ENCODE measurements around the gene SLC25A22. TPM values are rescaled to one million over a fixed set of nuclear protein-coding genes. Genes with fewer than 3 reads are reported as not detected.

The SLC25A22 gene
- total and polyA plus RNA-seq, 9 of the 15 experiments (the other 6 are each of a cell fraction or from before 2014, with no cell fraction given): 0.41 to 55.4 (median 11.4) TPM

DNA sequence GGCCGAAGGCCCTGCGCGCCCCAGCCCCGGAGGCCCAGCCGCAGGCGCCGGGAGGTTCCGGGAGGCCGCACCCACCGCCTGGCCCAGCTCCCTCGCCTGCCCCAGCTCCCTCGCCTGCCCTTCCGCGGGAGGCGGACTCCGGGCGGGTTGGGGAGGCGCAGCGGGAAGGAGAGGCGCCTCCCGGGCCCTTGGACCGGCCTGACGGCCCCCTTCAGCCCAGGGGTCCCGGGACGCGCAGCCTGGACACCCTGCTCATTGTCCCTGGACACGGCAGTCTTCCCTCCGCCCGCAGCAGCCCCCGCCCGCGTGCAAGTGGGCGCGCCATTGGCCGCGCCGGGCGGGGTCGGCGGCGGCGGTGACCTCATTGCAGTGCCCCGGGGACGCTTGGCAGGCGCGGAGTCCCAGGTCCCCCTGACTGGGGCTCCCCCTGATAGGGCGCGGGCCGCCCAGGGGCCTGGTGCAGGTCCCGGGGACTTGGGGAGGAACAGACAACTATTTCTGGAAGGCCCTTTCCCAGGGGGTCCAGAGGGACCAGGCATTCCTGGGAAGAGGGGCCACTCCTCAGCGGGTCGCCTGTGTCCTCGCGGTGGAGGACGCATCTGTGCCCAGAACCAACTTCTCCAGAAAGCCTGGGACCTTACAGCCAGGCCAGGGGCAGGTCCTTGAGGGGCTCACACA lies 35.2 kb upstream of the SLC25A22 start (continued):
- TF ChIP-seq, protein P1, sequence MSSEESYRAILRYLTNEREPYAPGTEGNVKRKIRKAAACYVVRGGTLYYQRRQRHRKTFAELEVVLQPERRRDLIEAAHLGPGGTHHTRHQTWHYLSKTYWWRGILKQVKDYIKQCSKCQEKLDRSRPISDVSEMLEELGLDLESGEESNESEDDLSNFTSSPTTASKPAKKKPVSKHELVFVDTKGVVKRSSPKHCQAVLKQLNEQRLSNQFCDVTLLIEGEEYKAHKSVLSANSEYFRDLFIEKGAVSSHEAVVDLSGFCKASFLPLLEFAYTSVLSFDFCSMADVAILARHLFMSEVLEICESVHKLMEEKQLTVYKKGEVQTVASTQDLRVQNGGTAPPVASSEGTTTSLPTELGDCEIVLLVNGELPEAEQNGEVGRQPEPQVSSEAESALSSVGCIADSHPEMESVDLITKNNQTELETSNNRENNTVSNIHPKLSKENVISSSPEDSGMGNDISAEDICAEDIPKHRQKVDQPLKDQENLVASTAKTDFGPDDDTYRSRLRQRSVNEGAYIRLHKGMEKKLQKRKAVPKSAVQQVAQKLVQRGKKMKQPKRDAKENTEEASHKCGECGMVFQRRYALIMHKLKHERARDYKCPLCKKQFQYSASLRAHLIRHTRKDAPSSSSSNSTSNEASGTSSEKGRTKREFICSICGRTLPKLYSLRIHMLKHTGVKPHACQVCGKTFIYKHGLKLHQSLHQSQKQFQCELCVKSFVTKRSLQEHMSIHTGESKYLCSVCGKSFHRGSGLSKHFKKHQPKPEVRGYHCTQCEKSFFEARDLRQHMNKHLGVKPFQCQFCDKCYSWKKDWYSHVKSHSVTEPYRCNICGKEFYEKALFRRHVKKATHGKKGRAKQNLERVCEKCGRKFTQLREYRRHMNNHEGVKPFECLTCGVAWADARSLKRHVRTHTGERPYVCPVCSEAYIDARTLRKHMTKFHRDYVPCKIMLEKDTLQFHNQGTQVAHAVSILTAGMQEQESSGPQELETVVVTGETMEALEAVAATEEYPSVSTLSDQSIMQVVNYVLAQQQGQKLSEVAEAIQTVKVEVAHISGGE (CRISPR knock-in tag; IDR thresholded peaks at IDR 0.05): peak in 1 of 3 experiments; percentile 77; a peak in 2 of 6 replicates
- TF ChIP-seq, protein P2, sequence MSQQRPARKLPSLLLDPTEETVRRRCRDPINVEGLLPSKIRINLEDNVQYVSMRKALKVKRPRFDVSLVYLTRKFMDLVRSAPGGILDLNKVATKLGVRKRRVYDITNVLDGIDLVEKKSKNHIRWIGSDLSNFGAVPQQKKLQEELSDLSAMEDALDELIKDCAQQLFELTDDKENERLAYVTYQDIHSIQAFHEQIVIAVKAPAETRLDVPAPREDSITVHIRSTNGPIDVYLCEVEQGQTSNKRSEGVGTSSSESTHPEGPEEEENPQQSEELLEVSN (IDR thresholded peaks at IDR 0.05; ENCODE audit: borderline replicate concordance in 1 of 2, extremely low read depth in 1 of 2, insufficient read depth in 1 of 2, insufficient read length in 1 of 2, low read depth in 1 of 2, low read length in 1 of 2, poor library complexity in 1 of 2, severe bottlenecking in 1 of 2): peak in 1 of 2 experiments; percentile 76
- TF ChIP-seq GATAD2A (IDR thresholded peaks at IDR 0.05) (peak; percentile 43; the same call in 1 of the 2 replicates), SMAD1 (IDR thresholded peaks at IDR 0.05; ENCODE audit: low read depth, low read length, partially characterized antibody) (no peak), RBM15 (IDR thresholded peaks at IDR 0.05; ENCODE audit: insufficient read depth, low read length) (no peak), SREBF1 (IDR thresholded peaks at IDR 0.05; ENCODE audit: borderline replicate concordance, low read depth, low read length) (no peak), PHF20 (IDR thresholded peaks at IDR 0.05; ENCODE audit: partially characterized antibody) (no peak), ZNF785 (CRISPR knock-in tag; IDR thresholded peaks at IDR 0.05) (no peak)
- TF ChIP-seq, protein P3, sequence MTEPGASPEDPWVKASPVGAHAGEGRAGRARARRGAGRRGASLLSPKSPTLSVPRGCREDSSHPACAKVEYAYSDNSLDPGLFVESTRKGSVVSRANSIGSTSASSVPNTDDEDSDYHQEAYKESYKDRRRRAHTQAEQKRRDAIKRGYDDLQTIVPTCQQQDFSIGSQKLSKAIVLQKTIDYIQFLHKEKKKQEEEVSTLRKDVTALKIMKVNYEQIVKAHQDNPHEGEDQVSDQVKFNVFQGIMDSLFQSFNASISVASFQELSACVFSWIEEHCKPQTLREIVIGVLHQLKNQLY (CRISPR knock-in tag; conservative IDR thresholded peaks at IDR 0.05): no peak
- TF ChIP-seq, protein P4, sequence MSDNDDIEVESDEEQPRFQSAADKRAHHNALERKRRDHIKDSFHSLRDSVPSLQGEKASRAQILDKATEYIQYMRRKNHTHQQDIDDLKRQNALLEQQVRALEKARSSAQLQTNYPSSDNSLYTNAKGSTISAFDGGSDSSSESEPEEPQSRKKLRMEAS (CRISPR knock-in tag; IDR thresholded peaks at IDR 0.05): peak; percentile 36
- TF ChIP-seq, protein P5, sequence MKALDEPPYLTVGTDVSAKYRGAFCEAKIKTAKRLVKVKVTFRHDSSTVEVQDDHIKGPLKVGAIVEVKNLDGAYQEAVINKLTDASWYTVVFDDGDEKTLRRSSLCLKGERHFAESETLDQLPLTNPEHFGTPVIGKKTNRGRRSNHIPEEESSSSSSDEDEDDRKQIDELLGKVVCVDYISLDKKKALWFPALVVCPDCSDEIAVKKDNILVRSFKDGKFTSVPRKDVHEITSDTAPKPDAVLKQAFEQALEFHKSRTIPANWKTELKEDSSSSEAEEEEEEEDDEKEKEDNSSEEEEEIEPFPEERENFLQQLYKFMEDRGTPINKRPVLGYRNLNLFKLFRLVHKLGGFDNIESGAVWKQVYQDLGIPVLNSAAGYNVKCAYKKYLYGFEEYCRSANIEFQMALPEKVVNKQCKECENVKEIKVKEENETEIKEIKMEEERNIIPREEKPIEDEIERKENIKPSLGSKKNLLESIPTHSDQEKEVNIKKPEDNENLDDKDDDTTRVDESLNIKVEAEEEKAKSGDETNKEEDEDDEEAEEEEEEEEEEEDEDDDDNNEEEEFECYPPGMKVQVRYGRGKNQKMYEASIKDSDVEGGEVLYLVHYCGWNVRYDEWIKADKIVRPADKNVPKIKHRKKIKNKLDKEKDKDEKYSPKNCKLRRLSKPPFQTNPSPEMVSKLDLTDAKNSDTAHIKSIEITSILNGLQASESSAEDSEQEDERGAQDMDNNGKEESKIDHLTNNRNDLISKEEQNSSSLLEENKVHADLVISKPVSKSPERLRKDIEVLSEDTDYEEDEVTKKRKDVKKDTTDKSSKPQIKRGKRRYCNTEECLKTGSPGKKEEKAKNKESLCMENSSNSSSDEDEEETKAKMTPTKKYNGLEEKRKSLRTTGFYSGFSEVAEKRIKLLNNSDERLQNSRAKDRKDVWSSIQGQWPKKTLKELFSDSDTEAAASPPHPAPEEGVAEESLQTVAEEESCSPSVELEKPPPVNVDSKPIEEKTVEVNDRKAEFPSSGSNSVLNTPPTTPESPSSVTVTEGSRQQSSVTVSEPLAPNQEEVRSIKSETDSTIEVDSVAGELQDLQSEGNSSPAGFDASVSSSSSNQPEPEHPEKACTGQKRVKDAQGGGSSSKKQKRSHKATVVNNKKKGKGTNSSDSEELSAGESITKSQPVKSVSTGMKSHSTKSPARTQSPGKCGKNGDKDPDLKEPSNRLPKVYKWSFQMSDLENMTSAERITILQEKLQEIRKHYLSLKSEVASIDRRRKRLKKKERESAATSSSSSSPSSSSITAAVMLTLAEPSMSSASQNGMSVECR (CRISPR knock-in tag; IDR thresholded peaks at IDR 0.05): peak; percentile 38; the same call in 1 of the 2 replicates
- TF ChIP-seq, protein P6, sequence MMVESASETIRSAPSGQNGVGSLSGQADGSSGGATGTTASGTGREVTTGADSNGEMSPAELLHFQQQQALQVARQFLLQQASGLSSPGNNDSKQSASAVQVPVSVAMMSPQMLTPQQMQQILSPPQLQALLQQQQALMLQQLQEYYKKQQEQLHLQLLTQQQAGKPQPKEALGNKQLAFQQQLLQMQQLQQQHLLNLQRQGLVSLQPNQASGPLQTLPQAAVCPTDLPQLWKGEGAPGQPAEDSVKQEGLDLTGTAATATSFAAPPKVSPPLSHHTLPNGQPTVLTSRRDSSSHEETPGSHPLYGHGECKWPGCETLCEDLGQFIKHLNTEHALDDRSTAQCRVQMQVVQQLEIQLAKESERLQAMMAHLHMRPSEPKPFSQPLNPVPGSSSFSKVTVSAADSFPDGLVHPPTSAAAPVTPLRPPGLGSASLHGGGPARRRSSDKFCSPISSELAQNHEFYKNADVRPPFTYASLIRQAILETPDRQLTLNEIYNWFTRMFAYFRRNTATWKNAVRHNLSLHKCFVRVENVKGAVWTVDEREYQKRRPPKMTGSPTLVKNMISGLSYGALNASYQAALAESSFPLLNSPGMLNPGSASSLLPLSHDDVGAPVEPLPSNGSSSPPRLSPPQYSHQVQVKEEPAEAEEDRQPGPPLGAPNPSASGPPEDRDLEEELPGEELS (CRISPR knock-in tag; IDR thresholded peaks at IDR 0.05; ENCODE audit: borderline replicate concordance): peak; percentile 25; the same call in 1 of the 2 replicates

All from K562 (cell line).